Ishikawa (cell line): ENCODE data around the gene POLD2.

ENCODE experiments used
- CEBPB ChIP-seq: IDR thresholded peaks from 2 replicates; pipeline ENCODE4 v1.6.1; 2012
- RAD21 ChIP-seq: IDR thresholded peaks from 2 replicates; pipeline ENCODE4 v1.6.1; 2012; ENCODE audit warnings: low read depth
- TF ChIP-seq, protein P1 (sequence below): IDR thresholded peaks from 2 replicates; pipeline ENCODE4 v1.6.1; 2012

DNA sequence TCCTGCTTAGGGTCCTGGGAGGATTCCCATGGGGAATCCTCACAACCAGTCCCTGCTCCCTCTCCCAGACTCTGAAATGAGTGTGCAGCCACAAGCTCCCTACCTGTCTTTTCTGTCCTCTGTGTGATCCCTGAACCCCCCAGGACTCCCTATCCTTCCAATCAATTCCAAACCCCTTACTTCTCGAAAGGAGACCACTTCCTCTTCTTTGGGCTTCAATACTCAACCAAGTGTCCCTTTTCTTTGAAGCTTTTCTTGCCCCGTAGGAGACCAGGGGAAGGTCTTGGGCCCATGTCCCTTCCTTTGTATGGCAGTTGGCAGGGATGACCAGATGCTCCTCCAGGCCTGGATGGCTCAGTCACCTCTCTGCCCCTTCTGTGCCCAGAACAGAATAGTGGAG is 17.5 kb downstream of the POLD2 start:
- TF ChIP-seq, protein P1, sequence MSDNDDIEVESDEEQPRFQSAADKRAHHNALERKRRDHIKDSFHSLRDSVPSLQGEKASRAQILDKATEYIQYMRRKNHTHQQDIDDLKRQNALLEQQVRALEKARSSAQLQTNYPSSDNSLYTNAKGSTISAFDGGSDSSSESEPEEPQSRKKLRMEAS: no peak
- no peak for TF ChIP-seq RAD21
- no peak for TF ChIP-seq CEBPB
